Motor neuron (in vitro differentiated cells): ENCODE results near the gene HS3ST6. TPM values are rescaled to one million over a fixed set of nuclear protein-coding genes. Genes with fewer than 3 reads are reported as not detected.

Experiments used
- ATAC-seq, 8 experiments: fragments of 200-7000 bp; cut with Tn5 transposase; replicated peaks in 6 of 8; 2 replicates each; pipeline ENCODE4 v1.8.0; 2021; ENCODE audit warnings: mild to moderate bottlenecking in 8 of 8, moderate library complexity in 8 of 8
- H3K27ac ChIP-seq, 2 donors: fragments of 250-450 bp; sonication (Bioruptor Pico); 2 replicates each; pipeline ENCODE4 v1.9.0; 2021; ENCODE audit warnings: antibody characterized with exemption in 2 of 2, mild to moderate bottlenecking in 2 of 2, moderate library complexity in 1 of 2
- H3K4me1 ChIP-seq, 2 donors: fragments of 250-450 bp; sonication (Bioruptor Pico); replicated peaks in 1 of 2; 2 replicates each; pipeline ENCODE4 v1.6.1; 2021; ENCODE audit warnings: antibody characterized with exemption in 2 of 2, mild to moderate bottlenecking in 2 of 2, moderate library complexity in 1 of 2
- H3K4me3 ChIP-seq, 5 donors: fragments of 250-450 bp; sonication (Bioruptor Pico); 2 replicates each; pipeline ENCODE4 v1.9.0; 2021; ENCODE audit warnings: antibody characterized with exemption in 5 of 5, mild to moderate bottlenecking in 5 of 5, moderate library complexity in 4 of 5
- WGBS, 10 experiments: fragments of 450-650 bp; shearing (Covaris generic); methylation state at CpG; one replicate each; pipeline ENCODE4 v1.0.0; 2022; 5-methylcytosine and 5-hydroxymethylcytosine counted together
- in situ Hi-C, 9 experiments: fragments of 400-800 bp; cut with MboI; loops; one replicate each; pipeline ENCODE4 v1.15.0; 2021; ENCODE audit warnings: low sequenced_read_pairs in 9 of 9, low pct_unique_long_range_greater_than_20kb in 2 of 9; ENCODE audit not compliant: unreplicated experiment in 9 of 9
- total RNA-seq, 8 experiments: library from RNA; unstranded; fragments of 300-600 nt; gene quantifications; 2 replicates each; pipeline versions ENCODE4 v1.2.3 to v1.2.4, GENCODE V29; 2022

HS3ST6 gene
- total RNA-seq, 8 experiments from 2014 or later: 0.25 to 1.1 TPM; not detected in 6

DNA sequence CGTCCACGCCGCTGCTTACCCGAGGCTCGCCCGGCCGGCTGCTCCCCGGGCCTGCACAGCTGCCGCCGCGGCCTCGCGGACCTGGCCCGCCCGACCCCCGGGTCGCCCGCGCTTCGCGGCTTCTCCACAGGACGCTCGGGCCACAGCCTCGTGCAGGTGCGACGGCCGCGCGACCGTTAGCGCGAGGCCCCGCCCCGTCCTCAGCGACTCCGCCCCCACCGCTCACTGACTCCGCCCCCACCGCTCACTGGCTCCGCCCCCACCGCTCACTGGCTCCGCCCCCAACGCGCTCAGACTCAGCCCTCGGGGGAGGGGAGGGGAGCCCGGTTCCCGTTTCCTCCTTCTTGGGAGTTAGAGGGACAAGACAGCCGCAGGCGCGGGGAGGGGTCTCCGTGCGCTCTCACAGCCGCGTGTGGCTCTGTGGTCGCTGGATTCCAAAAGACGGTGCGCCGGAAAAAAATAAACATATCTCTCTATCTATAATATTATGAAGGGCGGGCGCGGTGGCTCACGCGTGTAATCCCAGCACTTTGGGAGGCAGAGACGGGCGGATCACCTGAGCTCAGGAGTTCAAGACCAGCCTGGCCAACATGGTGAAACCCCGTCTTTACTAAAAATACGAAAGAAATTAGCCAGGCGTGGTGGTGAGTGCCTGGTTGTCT, 46.1 kb downstream of the HS3ST6 start, which contains the start of gene MEIOB:
Gene MEIOB, minus strand, starts transcription at position 191 of the 662 bp plus-strand sequence. CDS start 3,989 bp downstream, outside the sequence.
- Histone ChIP-seq H3K4me1 (no peaks in the 10 kb centered on the region), H3K27ac (no peak within 1 kb of the TSS), H3K4me3 (peak within 1 kb of the TSS in 4 of 5 donors; percentile 0 to 23 (median 16))
- ATAC-seq: peak in 7 of 8 experiments; percentile 8 to 91 (median 75)
- 0 to 13% (median 5%) methylated on average over 3 to 7 of the region's 68 CpGs; no CpG with 5 or more reads in 6 of the 10 experiments for WGBS, 10 experiments
- in situ Hi-C loops: no loop called here

DNA sequence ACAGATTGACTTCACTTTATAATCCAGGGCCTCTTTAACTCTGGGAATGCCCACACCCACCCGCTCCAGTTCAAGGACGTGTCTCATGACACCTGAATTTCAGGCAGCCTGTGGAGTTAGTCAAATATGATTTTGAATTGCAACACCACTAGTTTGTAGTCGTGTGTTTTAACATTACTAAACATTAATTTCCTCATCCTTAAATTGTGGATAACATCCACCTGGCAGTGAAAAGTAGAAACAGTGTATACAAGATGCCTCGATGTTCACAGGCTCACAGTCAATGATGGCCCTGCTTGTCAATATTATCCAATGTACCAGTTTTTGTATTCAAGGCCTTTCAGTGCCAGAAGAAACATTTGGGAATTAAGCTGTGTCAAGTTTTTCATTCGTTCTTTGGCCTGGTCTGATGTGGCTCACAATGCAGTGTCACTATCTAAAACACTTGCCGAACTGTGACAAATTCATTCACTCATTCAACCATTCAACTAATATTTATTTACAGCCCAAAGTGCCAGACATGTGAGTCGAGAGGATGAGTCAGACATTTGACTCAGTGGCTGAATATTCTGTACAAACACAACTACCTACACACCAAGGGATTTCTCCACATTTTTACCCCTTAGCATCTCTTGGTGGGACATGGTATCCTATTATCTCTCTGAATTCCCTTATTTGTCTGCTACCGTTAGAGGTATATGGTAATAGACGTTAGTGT, 47.7 kb downstream of the HS3ST6 start:
- H3K27ac ChIP-seq: no peak overlapping the region
- no peaks in the 10 kb centered on the region for H3K4me1 ChIP-seq
- in situ Hi-C loops: no loop called here
- no peak overlapping the region for H3K4me3 ChIP-seq
- ATAC-seq: peak in 3 of 8 experiments; percentile 57 to 79 (median 63)
- 23 to 73% (median 44%) methylated on average over 2 to 9 of the region's 9 CpGs; no CpG with 5 or more reads in 1 of the 10 experiments for WGBS, 10 experiments

DNA sequence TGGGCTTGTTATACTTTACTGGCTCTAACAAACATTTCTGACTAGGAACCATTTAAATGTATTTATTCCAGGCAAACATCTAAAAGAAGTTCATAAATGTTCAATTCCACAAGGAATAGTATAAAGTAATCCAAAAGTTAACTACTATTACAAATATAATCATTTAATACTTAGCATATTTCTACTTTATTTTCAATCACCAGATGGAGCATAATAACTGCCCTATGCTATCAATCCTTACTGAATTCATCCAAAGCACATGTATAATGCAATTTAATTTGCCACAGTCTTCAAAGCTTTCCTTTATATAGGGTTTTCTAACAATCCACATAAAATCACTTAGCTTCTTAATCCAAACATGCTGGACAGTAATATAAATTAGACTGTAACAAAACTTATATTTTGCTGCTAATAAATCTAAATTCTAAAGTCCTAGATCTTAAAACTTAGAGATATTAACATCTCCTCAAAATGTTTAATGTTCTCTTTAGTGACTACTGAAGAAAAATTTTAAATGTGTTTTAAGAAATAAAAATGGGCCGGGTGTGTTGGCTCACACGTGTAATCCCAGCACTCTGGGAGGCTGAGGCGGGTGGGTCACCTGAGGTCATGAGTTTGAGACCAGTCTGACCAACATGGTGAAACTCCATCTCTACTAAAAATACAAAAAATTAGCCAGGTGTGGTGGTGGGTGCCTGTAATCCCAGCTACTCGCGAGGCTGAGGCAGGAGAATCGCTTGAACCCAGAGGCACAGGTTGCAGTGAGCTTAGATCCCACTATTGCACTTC, 52.1 kb downstream of the HS3ST6 start:
- in situ Hi-C loops: loop anchor here in 2 of 9 experiments (5.0 to 10.0 kb wide), 2 partner anchors 59 to 61 kb away; no protein-coding TSS in a partner anchor
- Histone ChIP-seq H3K4me3 (no peak overlapping the region), H3K27ac (no peak overlapping the region), H3K4me1 (no peaks in the 10 kb centered on the region)
- WGBS, 10 experiments: 44 to 100% (median 67%) methylated on average over 1 to 6 of the region's 6 CpGs; no CpG with 5 or more reads in 2 of the 10 experiments
- ATAC-seq: no peak

GRCh38 chr16:1863681-1864460, 54.3 kb downstream of the HS3ST6 start:
- in situ Hi-C loops: loop anchor here in 1 of 9 experiments (10.0 kb wide), 1 partner anchor 61 kb away; no protein-coding TSS in a partner anchor
- no peaks in the 10 kb centered on the region for H3K4me1 ChIP-seq
- no peak overlapping the region for H3K4me3 ChIP-seq
- WGBS, 10 experiments: 0 to 25% (median 11%) methylated on average over 2 to 4 of the region's 4 CpGs; no CpG with 5 or more reads in 3 of the 10 experiments
- peak in 1 of 8 experiments; percentile 26 for ATAC-seq
- no peak overlapping the region for H3K27ac ChIP-seq

DNA sequence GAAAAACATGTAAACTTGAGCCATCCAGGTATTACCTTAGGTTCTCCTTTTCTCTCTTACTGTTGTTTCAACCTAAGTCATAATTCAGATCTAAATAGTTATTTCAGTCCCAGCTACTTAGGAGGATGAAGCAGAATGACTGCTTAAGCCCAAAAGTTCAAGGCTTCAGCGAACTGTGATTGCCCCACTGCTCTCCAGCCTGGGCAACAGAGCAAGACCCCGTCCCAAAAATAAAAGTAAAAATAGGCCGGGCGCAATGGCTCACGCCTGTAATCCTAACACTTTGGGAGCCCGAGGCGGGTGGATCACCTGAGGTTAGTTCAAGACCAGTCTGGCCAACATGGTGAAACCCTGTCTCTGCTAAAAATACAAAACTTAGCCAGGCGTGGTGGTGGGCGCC, 55.8 kb downstream of the HS3ST6 start:
- ATAC-seq: no peak
- H3K4me1 ChIP-seq: no peaks in the 10 kb centered on the region
- no peak overlapping the region for H3K4me3 ChIP-seq
- H3K27ac ChIP-seq: no peak overlapping the region
- in situ Hi-C loops: loop anchor here in 1 of 9 experiments (10.0 kb wide), 1 partner anchor 62 kb away; no protein-coding TSS in a partner anchor
- WGBS, 10 experiments: 24 to 87% (median 73%) methylated on average over 1 to 9 of the region's 9 CpGs; no CpG with 5 or more reads in 3 of the 10 experiments

- ATAC-seq: no peak
- in situ Hi-C loops: loop anchor here in 1 of 9 experiments (10.0 kb wide), 1 partner anchor 63 kb away; no protein-coding TSS in a partner anchor
- WGBS, 10 experiments: 42 to 94% (median 69%) methylated on average over 2 to 5 of the region's 5 CpGs; no CpG with 5 or more reads in 1 of the 10 experiments
Observed at GRCh38 chr16:1861730-1862129, 56.5 kb downstream of the HS3ST6 start.

More at GRCh38 chr16:1861730-1862129, 56.5 kb downstream of the HS3ST6 start:
- no peaks in the 10 kb centered on the region for H3K4me1 ChIP-seq
- no peak overlapping the region for H3K4me3 ChIP-seq
- H3K27ac ChIP-seq: no peak overlapping the region

Other genes with a start within 250 kb of the HS3ST6 start
- 10 to 100 TPM; 19.3 to 96.7 (median 34.8) TPM for gene JPT2, start 240.1 kb downstream of the HS3ST6 start, total RNA-seq
- 10 to 100 TPM; 22.1 to 99.5 (median 55.4) TPM for gene MAPK8IP3, start 212.2 kb downstream of the HS3ST6 start, total RNA-seq
- gene NME3, start 146.9 kb downstream of the HS3ST6 start, total RNA-seq: 10 to 100 TPM; 41.7 to 59.9 (median 43.5) TPM
- gene EME2, start 145.6 kb downstream of the HS3ST6 start, total RNA-seq: 10 to 100 TPM in 2 of 8 experiments, 1 to 10 TPM in 6; 4.6 to 21.1 (median 6.4) TPM
- gene MRPS34, start 145.3 kb downstream of the HS3ST6 start, total RNA-seq: 100 to 1,000 TPM in 3 of 8 experiments, 10 to 100 TPM in 5; 68.4 to 150 (median 87.1) TPM
- 10 to 100 TPM; 15.0 to 73.8 (median 36.0) TPM for gene SPSB3, start 135.8 kb downstream of the HS3ST6 start, total RNA-seq
- gene NUBP2, start 135.5 kb downstream of the HS3ST6 start, total RNA-seq: 10 to 100 TPM; 53.7 to 89.6 (median 67.6) TPM
- 1 to 10 TPM in 2 of 8 experiments, under 1 TPM in 6; 0.25 to 1.1 (median 0.68) TPM for gene IGFALS, start 124.7 kb downstream of the HS3ST6 start, total RNA-seq
- 10 to 100 TPM; 27.8 to 67.6 (median 38.9) TPM for gene HAGH, start 91.6 kb downstream of the HS3ST6 start, total RNA-seq
- 10 to 100 TPM; 25.1 to 62.0 (median 30.8) TPM for gene FAHD1, start 91.2 kb downstream of the HS3ST6 start, total RNA-seq
- 1 to 10 TPM in 3 of 8 experiments, under 1 TPM in 4, not detected in 1; 0.05 to 2.8 (median 0.78) TPM for gene MEIOB, start 46.3 kb downstream of the HS3ST6 start, total RNA-seq
- gene MSRB1, start 24.8 kb upstream of the HS3ST6 start, total RNA-seq: 10 to 100 TPM in 2 of 8 experiments, 1 to 10 TPM in 6; 2.8 to 18.1 (median 6.3) TPM
- 1 to 10 TPM in 1 of 8 experiments, under 1 TPM in 6, not detected in 1; 0.08 to 1.4 (median 0.22) TPM for gene RPL3L, start 36.3 kb upstream of the HS3ST6 start, total RNA-seq
- 100 to 1,000 TPM; 153 to 255 (median 183) TPM for gene NDUFB10, start 41.1 kb upstream of the HS3ST6 start, total RNA-seq
- gene RPS2, start 46.4 kb upstream of the HS3ST6 start, total RNA-seq: 1,000 to 10,000 TPM; 1,718 to 3,761 (median 2,257) TPM
- under 1 TPM in 1 of 8 experiments, not detected in 7; 0.16 TPM for gene RNF151, start 48.4 kb upstream of the HS3ST6 start, total RNA-seq
- 10 to 100 TPM; 18.4 to 55.5 (median 31.7) TPM for gene TBL3, start 53.6 kb upstream of the HS3ST6 start, total RNA-seq
- gene NOXO1, start 63.1 kb upstream of the HS3ST6 start, total RNA-seq: under 1 TPM in 4 of 8 experiments, not detected in 4; 0.21 to 0.73 (median 0.26) TPM
- gene GFER, start 65.8 kb upstream of the HS3ST6 start, total RNA-seq: 10 to 100 TPM; 14.4 to 37.3 (median 25.2) TPM
- 10 to 100 TPM in 5 of 8 experiments, 1 to 10 TPM in 2, under 1 TPM in 1; 0.36 to 54.5 (median 18.2) TPM for gene SYNGR3, start 71.6 kb upstream of the HS3ST6 start, total RNA-seq
- gene ZNF598, start 91.4 kb upstream of the HS3ST6 start, total RNA-seq: 10 to 100 TPM; 17.6 to 49.1 (median 27.6) TPM
- gene NPW, start 101.4 kb upstream of the HS3ST6 start, total RNA-seq: 1 to 10 TPM in 2 of 8 experiments, under 1 TPM in 3, not detected in 3; 0.27 to 1.7 (median 0.92) TPM
- 10 to 100 TPM in 4 of 8 experiments, 1 to 10 TPM in 4; 1.2 to 27.4 (median 7.8) TPM for gene NHERF2, start 108.5 kb upstream of the HS3ST6 start, total RNA-seq
- 10 to 100 TPM; 13.0 to 28.3 (median 18.8) TPM for gene NTHL1, start 129.4 kb upstream of the HS3ST6 start, total RNA-seq
- gene TSC2, start 129.6 kb upstream of the HS3ST6 start, total RNA-seq: 100 to 1,000 TPM in 1 of 8 experiments, 10 to 100 TPM in 7; 28.1 to 102 (median 53.2) TPM
- gene PKD1, start 217.5 kb upstream of the HS3ST6 start, total RNA-seq: 100 to 1,000 TPM in 1 of 8 experiments, 10 to 100 TPM in 7; 27.9 to 123 (median 58.3) TPM
- 10 to 100 TPM in 2 of 8 experiments, 1 to 10 TPM in 6; 3.3 to 22.2 (median 5.2) TPM for gene RAB26, start 230.2 kb upstream of the HS3ST6 start, total RNA-seq
- gene TRAF7, start 237.4 kb upstream of the HS3ST6 start, total RNA-seq: 10 to 100 TPM; 20.7 to 82.2 (median 33.3) TPM